H1 (cell line): ENCODE data around the gene PLEKHG5. TPM values are rescaled to one million over a fixed set of nuclear protein-coding genes. Genes with fewer than 3 reads are reported as not detected.

Experiments
- CHD7 ChIP-seq: fragments of 300-600 bp; sonication (generic); IDR thresholded peaks from 2 replicates; pipeline ENCODE4 v1.7.1; 2012; ENCODE audit warnings: low read length, moderate library complexity, mild to moderate bottlenecking, inconsistent platforms; ENCODE audit not compliant: insufficient replicate concordance
- KDM1A ChIP-seq: fragments of 200-600, 300-600 bp; sonication (generic); IDR thresholded peaks from 2 replicates; pipeline ENCODE4 v1.7.1; 2016; ENCODE audit warnings: mild to moderate bottlenecking, low read length, borderline replicate concordance
- SIN3A ChIP-seq, 2 experiments: IDR thresholded peaks in 1 of 2; conservative IDR thresholded peaks in 1 of 2; 2 replicates each; pipeline ENCODE4 v1.6.1; 2011 to 2012; ENCODE audit warnings: low read length in 2 of 2, improper control_type of control experiment in 1 of 2, low read depth in 1 of 2, mild to moderate bottlenecking in 1 of 2
- SIX5 ChIP-seq: IDR thresholded peaks from 2 replicates; pipeline ENCODE4 v1.6.1; 2011; ENCODE audit warnings: mild to moderate bottlenecking, low read depth, low read length
- TCF12 ChIP-seq: IDR thresholded peaks from 2 replicates; pipeline ENCODE4 v1.6.1; 2011; ENCODE audit warnings: low read depth, mild to moderate bottlenecking, low read length
- polyA plus RNA-seq, 7 experiments: library from polyadenylated mRNA; depleted of rRNA in 3 of 7; stranded (reverse) in 5 of 7; unstranded in 2 of 7; fragments of >200 nt in 5 of 7; fragments of 200-250 nt in 2 of 7; gene quantifications; 1 replicate in 5 of 7; 2 replicates in 1 of 7; 4 replicates in 1 of 7; pipeline versions ENCODE4 v1.2.1 to v1.2.3, GENCODE V29; 2011 to 2013; ENCODE audit warnings: missing spikeins in 2 of 7, mixed read lengths in 2 of 7
- total RNA-seq: library from RNA; stranded (reverse); fragmentation: NEBNext Ultra II Directional; extraction: Animal tissue kit (Norgen Biotek cat#: 25700); gene quantifications from 2 replicates; pipeline ENCODE4 v1.2.1, GENCODE V29; 2021
- TF ChIP-seq, protein P1 (sequence below), 3 experiments: IDR thresholded peaks; 1 replicate in 2 of 3; 2 replicates in 1 of 3; pipeline versions ENCODE4 v1.5.1 to v1.6.1; 2011; ENCODE audit warnings: low read length in 3 of 3, mild to moderate bottlenecking in 3 of 3, inconsistent platforms in 2 of 3, low read depth in 1 of 3, moderate library complexity in 1 of 3; ENCODE audit not compliant: insufficient read depth in 1 of 3; ENCODE audit errors: control extremely low read depth in 1 of 3

Gene PLEKHG5
- total and polyA plus RNA-seq, 2 of the 8 experiments (the other 6 are each of a cell fraction or from before 2014, with no cell fraction given), result 10.4 to 13.8 TPM

DNA sequence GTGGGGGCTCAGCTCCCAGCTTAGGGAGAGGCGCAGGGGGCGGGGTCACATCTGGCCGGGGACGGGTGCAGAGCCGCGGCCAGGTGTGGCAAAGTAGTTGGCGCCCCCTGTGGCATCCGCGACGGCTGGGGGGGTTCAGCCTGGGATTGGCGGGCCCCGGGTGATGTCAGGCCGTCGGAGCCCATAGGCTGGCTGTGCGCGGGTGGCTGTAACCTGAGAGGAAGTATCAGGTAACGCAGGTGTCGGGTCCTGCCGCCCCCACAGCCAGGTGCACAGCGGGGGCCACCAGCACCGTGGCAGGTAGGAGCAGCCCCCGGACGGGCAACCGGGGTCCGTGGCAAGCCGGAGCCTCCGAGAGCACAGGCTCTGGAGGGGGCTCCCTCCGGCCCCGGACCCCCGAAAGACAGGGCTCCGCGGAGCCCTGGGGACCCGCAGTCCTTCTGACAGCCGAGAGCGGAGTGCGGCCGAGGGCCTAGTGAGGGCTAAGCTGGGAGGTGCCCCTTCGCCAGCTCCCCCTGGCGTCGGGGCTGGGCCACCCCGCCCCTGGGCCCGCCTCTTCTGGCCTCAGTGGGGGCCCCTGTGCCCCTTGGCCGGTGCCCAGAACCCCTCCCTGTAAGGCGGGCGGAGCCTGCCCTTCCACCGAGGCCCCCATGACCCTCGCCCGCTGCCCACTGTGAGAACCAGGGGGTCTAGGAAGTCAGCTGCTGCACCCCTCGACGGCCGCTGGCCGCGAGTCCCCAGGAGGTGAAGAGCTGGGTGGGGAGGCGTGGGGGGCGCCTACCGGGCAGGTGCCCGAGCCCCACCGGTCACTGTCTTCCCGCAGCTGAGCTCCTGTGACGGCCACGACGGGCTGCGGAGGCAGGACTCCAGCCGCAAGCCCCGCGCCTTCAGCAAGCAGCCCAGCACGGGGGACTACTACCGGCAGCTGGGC lies 43.4 kb downstream of the PLEKHG5 start (continued):
- TF ChIP-seq CHD7 (no peak), SIX5 (0 out of 2 replicates have a peak, but pooled peaks have one; percentile 2), TCF12 (0 out of 2 replicates have a peak, but pooled peaks have one; percentile 32), KDM1A (0 out of 2 replicates have a peak, but pooled peaks have one; percentile 11), SIN3A (conservative IDR thresholded peaks at IDR 0.05 in 1 of 2, IDR thresholded peaks at IDR 0.05 in 1 of 2; ENCODE audit: low read depth in 1 of 2, low read length in 2 of 2) (no peak; a peak in 1 of 4 replicates)
- TF ChIP-seq, protein P1, sequence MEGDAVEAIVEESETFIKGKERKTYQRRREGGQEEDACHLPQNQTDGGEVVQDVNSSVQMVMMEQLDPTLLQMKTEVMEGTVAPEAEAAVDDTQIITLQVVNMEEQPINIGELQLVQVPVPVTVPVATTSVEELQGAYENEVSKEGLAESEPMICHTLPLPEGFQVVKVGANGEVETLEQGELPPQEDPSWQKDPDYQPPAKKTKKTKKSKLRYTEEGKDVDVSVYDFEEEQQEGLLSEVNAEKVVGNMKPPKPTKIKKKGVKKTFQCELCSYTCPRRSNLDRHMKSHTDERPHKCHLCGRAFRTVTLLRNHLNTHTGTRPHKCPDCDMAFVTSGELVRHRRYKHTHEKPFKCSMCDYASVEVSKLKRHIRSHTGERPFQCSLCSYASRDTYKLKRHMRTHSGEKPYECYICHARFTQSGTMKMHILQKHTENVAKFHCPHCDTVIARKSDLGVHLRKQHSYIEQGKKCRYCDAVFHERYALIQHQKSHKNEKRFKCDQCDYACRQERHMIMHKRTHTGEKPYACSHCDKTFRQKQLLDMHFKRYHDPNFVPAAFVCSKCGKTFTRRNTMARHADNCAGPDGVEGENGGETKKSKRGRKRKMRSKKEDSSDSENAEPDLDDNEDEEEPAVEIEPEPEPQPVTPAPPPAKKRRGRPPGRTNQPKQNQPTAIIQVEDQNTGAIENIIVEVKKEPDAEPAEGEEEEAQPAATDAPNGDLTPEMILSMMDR (IDR thresholded peaks at IDR 0.05; ENCODE audit: control extremely low read depth in 1 of 3, insufficient read depth in 1 of 3, low read depth in 1 of 3, low read length in 3 of 3), result peak in 2 of 3 experiments; percentile 22 to 24; a peak in 2 of 4 replicates
